GM21526 (cell line): ENCODE data around the gene EXOSC5.
"Not testable (repeated sequence)": the region's sequence is repeated elsewhere in the genome, so short reads cannot be mapped to it uniquely, and the experiment has no call there.

ENCODE experiments used
- ATAC-seq: cut with Tn5 transposase; IDR thresholded peaks from one replicate; pipeline ENCODE4 v1.9.1; 2021; ENCODE audit warnings: moderate library complexity; ENCODE audit not compliant: unreplicated experiment, low FRiP score

The EXOSC5 gene

GRCh38 chr19:41397086-41398049 is at the start of gene EXOSC5, which contains the start of gene BCKDHA:
Gene EXOSC5 (minus strand): TSS chr19:41397359. CDS start chr19:41397328, 31 bp downstream.
Gene BCKDHA (plus strand): TSS chr19:41397818. CDS start chr19:41397828, 10 bp downstream.
- ATAC-seq = peak; percentile 73

GRCh38 chr19:41445575-41445974 is 48.4 kb upstream of the EXOSC5 start:
- ATAC-seq = no peak

GRCh38 chr19:41443813-41444455 is 46.8 kb upstream of the EXOSC5 start:
- ATAC-seq = no peak

- ATAC-seq = no peak
These were observed 45.6 kb upstream of the EXOSC5 start, which contains the start of gene ERICH4 for GRCh38 chr19:41442473-41443355. Gene ERICH4 (plus strand): TSS chr19:41443156. CDS start chr19:41443170, 14 bp downstream.

GRCh38 chr19:41441321-41441945 is 44.3 kb upstream of the EXOSC5 start:
- ATAC-seq = no peak

GRCh38 chr19:41439441-41440222 is 42.5 kb upstream of the EXOSC5 start, which contains the start of gene DMAC2:
Gene DMAC2 (minus strand): TSS chr19:41439912. CDS start chr19:41439899, 13 bp downstream.
- peak; percentile 82 for ATAC-seq

GRCh38 chr19:41437944-41438574 is 40.9 kb upstream of the EXOSC5 start:
- ATAC-seq = no peak

GRCh38 chr19:41436674-41436951 is 39.5 kb upstream of the EXOSC5 start:
- no peak for ATAC-seq

- no peak for ATAC-seq
These were observed 38.9 kb upstream of the EXOSC5 start for GRCh38 chr19:41435936-41436673.

- ATAC-seq = not testable (repeated sequence)
These were observed 38.2 kb upstream of the EXOSC5 start for GRCh38 chr19:41435376-41435775.

- no peak for ATAC-seq
These were observed 37.3 kb upstream of the EXOSC5 start for GRCh38 chr19:41434450-41434849.

GRCh38 chr19:41433171-41433570 is 36.0 kb upstream of the EXOSC5 start:
- ATAC-seq = no peak

GRCh38 chr19:41431426-41432386 is 34.5 kb upstream of the EXOSC5 start:
- ATAC-seq = no peak

- ATAC-seq = no peak
These were observed 33.8 kb upstream of the EXOSC5 start for GRCh38 chr19:41430922-41431321.

- no peak for ATAC-seq
These were observed 31.3 kb upstream of the EXOSC5 start for GRCh38 chr19:41428481-41428859.

- no peak for ATAC-seq
These were observed 30.7 kb upstream of the EXOSC5 start for GRCh38 chr19:41427647-41428480.
